PC-9 (cell line): ENCODE measurements around the gene GTF2F2. TPM values are rescaled to one million over a fixed set of nuclear protein-coding genes. Genes with fewer than 3 reads are reported as not detected.

ENCODE experiments used
- BruUV-seq: library from RNA; stranded (reverse); fragments of 400-500 nt; replicated peaks from 2 replicates; lab custom pipeline; 2021; lab: Mats Ljungman, UMichigan
- CTCF ChIA-PET: fragments of 300-600 bp; sonication (Branson Sonifier 250); formaldehyde crosslinking; loops from one replicate; lab custom pipeline; 2022; ENCODE audit warnings: antibody characterized with exemption; lab: Charles Lee
- POLR2A ChIA-PET: fragments of 300-600 bp; sonication (Branson Sonifier 250); formaldehyde crosslinking; loops from one replicate; lab custom pipeline; 2022; ENCODE audit warnings: antibody characterized with exemption; ENCODE audit not compliant: unreplicated experiment; lab: Charles Lee
- DNase-seq, 2 experiments: peaks; one replicate each; pipeline versions ENCODE4 v3.0.0 to v3.0.0-alpha.2; 2015 to 2022; ENCODE audit warnings: mixed read lengths in 1 of 2
- H2AFZ ChIP-seq: fragments of 200-600 bp; sonication (generic); 2 replicates; pipeline ENCODE4 v1.8.1; 2017; ENCODE audit warnings: antibody characterized with exemption
- H3F3A ChIP-seq: fragments of 200-600 bp; sonication (generic); 2 replicates; pipeline ENCODE4 v1.8.1; 2017; ENCODE audit warnings: antibody characterized with exemption, mild to moderate bottlenecking, low read depth; ENCODE audit not compliant: insufficient read depth
- H3K27ac ChIP-seq: fragments of 200-600 bp; sonication (generic); 2 replicates; pipeline ENCODE4 v1.6.1; 2016; ENCODE audit warnings: mixed run types
- H3K27me3 ChIP-seq: fragments of 200-600 bp; sonication (generic); 2 replicates; pipeline ENCODE4 v1.6.1; 2016; ENCODE audit warnings: low read depth, mixed run types; ENCODE audit not compliant: insufficient read depth
- H3K36me3 ChIP-seq: fragments of 200-600 bp; sonication (generic); 2 replicates; pipeline ENCODE4 v1.6.1; 2016; ENCODE audit warnings: low read depth, mixed run types
- H3K4me1 ChIP-seq: fragments of 200-600 bp; sonication (generic); replicated peaks from 2 replicates; pipeline ENCODE4 v1.6.1; 2016; ENCODE audit warnings: mixed run types; ENCODE audit not compliant: insufficient read depth
- H3K4me2 ChIP-seq: fragments of 200-600 bp; sonication (generic); 2 replicates; pipeline ENCODE4 v1.6.1; 2017; ENCODE audit warnings: mixed run types
- H3K4me3 ChIP-seq: fragments of 200-600 bp; sonication (generic); 2 replicates; pipeline ENCODE4 v1.6.1; 2016; ENCODE audit warnings: mixed run types
- H3K79me2 ChIP-seq: fragments of 200-600 bp; sonication (generic); 2 replicates; pipeline ENCODE4 v1.6.1; 2017; ENCODE audit warnings: low read depth, mixed run types
- H3K9me2 ChIP-seq: fragments of 200-600 bp; sonication (generic); 2 replicates; pipeline ENCODE4 v1.8.1; 2017; ENCODE audit warnings: mild to moderate bottlenecking; ENCODE audit not compliant: insufficient read depth
- H3K9me3 ChIP-seq: fragments of 200-600 bp; sonication (generic); 2 replicates; pipeline ENCODE4 v1.8.1; 2016; ENCODE audit warnings: low read depth; ENCODE audit not compliant: insufficient read depth
- H4K20me1 ChIP-seq: fragments of 200-600 bp; sonication (generic); 2 replicates; pipeline ENCODE4 v1.8.1; 2017; ENCODE audit not compliant: insufficient read depth
- EZH2 ChIP-seq: fragments of 200-600 bp; sonication (generic); IDR thresholded peaks from 2 replicates; pipeline ENCODE4 v1.8.0; 2017; ENCODE audit warnings: antibody characterized with exemption, low read depth
- intact Hi-C: fragments of 100-400 bp; cut with micrococcal nuclease; formaldehyde crosslinking; loops from one replicate; pipeline ENCODE4 v1.10.0; 2022; ENCODE audit not compliant: unreplicated experiment
- total RNA-seq: library from RNA; stranded (reverse); gene quantifications from 2 replicates; pipeline ENCODE4 v1.2.3, GENCODE V29; 2021
- TF ChIP-seq, protein P1 (sequence below): fragments of 200-600 bp; sonication (generic); conservative IDR thresholded peaks from 2 replicates; pipeline ENCODE4 v1.6.1; 2017; ENCODE audit warnings: mixed run types, antibody characterized with exemption, mild to moderate bottlenecking, moderate library complexity

The GTF2F2 gene
- total RNA-seq, 1 experiment from 2014 or later, result 28.8 TPM

- Histone ChIP-seq H3K4me1 (peaks cover 8% of the 10 kb centered on the region), H2AFZ (no peak overlapping the region), H3K27ac (peak overlapping the region; percentile 47), H3K79me2 (no peaks in the 10 kb centered on the region), H3K9me3 (no peaks in the 10 kb centered on the region), H4K20me1 (no peaks in the 10 kb centered on the region), H3K27me3 (no peaks in the 10 kb centered on the region), H3K36me3 (peaks cover 7% of the 10 kb centered on the region; the same call in 1 of the 2 replicates), H3F3A (no peaks in the 10 kb centered on the region), H3K4me3 (no peak overlapping the region), H3K9me2 (no peaks in the 10 kb centered on the region), H3K4me2 (0 out of 2 replicates have a peak overlapping the region, but pooled peaks have one; percentile 1)
- intact Hi-C loops, result loop anchor here (1.0 to 2.0 kb wide), 5 partner anchors 28 to 308 kb away; partner anchors contain the start of gene GTF2F2
- CTCF ChIA-PET, result interaction anchor here (0.6 to 1.8 kb wide), 8 partner anchors 113 to 316 kb away, joined by 3 to 29 read pairs (median 4); no protein-coding TSS in a partner anchor
- peak; percentile 75 to 82 for DNase-seq
- no TSS peak for BruUV-seq
- POLR2A ChIA-PET, result no interaction called here
- no peak for TF ChIP-seq EZH2
- TF ChIP-seq, protein P1, sequence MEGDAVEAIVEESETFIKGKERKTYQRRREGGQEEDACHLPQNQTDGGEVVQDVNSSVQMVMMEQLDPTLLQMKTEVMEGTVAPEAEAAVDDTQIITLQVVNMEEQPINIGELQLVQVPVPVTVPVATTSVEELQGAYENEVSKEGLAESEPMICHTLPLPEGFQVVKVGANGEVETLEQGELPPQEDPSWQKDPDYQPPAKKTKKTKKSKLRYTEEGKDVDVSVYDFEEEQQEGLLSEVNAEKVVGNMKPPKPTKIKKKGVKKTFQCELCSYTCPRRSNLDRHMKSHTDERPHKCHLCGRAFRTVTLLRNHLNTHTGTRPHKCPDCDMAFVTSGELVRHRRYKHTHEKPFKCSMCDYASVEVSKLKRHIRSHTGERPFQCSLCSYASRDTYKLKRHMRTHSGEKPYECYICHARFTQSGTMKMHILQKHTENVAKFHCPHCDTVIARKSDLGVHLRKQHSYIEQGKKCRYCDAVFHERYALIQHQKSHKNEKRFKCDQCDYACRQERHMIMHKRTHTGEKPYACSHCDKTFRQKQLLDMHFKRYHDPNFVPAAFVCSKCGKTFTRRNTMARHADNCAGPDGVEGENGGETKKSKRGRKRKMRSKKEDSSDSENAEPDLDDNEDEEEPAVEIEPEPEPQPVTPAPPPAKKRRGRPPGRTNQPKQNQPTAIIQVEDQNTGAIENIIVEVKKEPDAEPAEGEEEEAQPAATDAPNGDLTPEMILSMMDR, result peak; percentile 83
Observed at GRCh38 chr13:45280751-45281634, 160.7 kb downstream of the GTF2F2 start.

DNA sequence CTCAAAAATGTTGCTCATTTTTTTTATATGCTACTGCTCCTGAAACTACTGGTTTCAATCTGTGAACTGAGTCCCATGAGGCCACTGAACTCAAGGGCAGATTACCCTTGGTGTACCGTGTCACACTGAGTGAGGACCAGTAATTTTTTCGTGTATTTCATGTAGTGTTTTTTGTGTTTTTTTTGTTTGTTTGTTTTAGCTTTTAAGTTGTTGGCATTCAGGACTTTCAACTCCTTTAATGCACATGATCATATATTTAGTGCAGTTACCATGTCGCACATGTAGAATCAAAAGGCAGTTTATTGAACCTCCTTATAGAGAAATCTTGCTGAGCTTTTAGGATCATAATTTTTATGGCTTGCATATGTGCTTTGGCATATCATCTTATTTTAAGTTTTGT, 162.7 kb downstream of the GTF2F2 start:
- no TSS peak for BruUV-seq
- no peak for DNase-seq
- no peaks in the 10 kb centered on the region for H3K9me2 ChIP-seq
- TF ChIP-seq EZH2, result no peak
- TF ChIP-seq, protein P1, result no peak
- ChIA-PET POLR2A (interaction anchor here (0.6 kb wide), 1 partner anchor 125 kb away, joined by 4 read pairs; no protein-coding TSS in a partner anchor), CTCF (no interaction called here)
- H3K36me3 ChIP-seq, result peaks cover 7% of the 10 kb centered on the region; the same call in 1 of the 2 replicates
- intact Hi-C loops, result no loop called here
- H4K20me1 ChIP-seq, result no peaks in the 10 kb centered on the region
- H3K27me3 ChIP-seq, result no peaks in the 10 kb centered on the region
- no peak overlapping the region for H2AFZ ChIP-seq
- H3K4me1 ChIP-seq, result peaks cover 8% of the 10 kb centered on the region
- no peak overlapping the region for H3K27ac ChIP-seq
- H3K4me2 ChIP-seq, result no peak overlapping the region
- H3K4me3 ChIP-seq, result no peak overlapping the region
- H3K9me3 ChIP-seq, result no peaks in the 10 kb centered on the region
- H3K79me2 ChIP-seq, result no peaks in the 10 kb centered on the region
- H3F3A ChIP-seq, result no peaks in the 10 kb centered on the region

GRCh38 chr13:45289936-45290563, 169.7 kb downstream of the GTF2F2 start:
- H3K9me2 ChIP-seq, result no peaks in the 10 kb centered on the region
- intact Hi-C loops, result no loop called here
- TF ChIP-seq, protein P1, result no peak
- no peak for TF ChIP-seq EZH2
- DNase-seq, result no peak
- BruUV-seq, result no TSS peak
- H3K27ac ChIP-seq, result no peak overlapping the region
- H3K36me3 ChIP-seq, result no peaks in the 10 kb centered on the region
- H2AFZ ChIP-seq, result no peak overlapping the region
- H3K9me3 ChIP-seq, result no peaks in the 10 kb centered on the region
- H3K4me1 ChIP-seq, result peaks cover 26% of the 10 kb centered on the region
- no peak overlapping the region for H3K4me3 ChIP-seq
- H3K4me2 ChIP-seq, result no peak overlapping the region
- H4K20me1 ChIP-seq, result no peaks in the 10 kb centered on the region
- ChIA-PET CTCF (interaction anchor here (0.6 kb wide), 1 partner anchor 39 kb away, joined by 7 read pairs; no protein-coding TSS in a partner anchor), POLR2A (interaction anchor here (1.0 kb wide), 1 partner anchor 1325 kb away, joined by 3 read pairs; no protein-coding TSS in a partner anchor)
- no peaks in the 10 kb centered on the region for H3K27me3 ChIP-seq
- H3F3A ChIP-seq, result peaks cover 33% of the 10 kb centered on the region
- no peaks in the 10 kb centered on the region for H3K79me2 ChIP-seq
